ENCODE data around the gene U2AF1L4. TPM values are rescaled to one million over a fixed set of nuclear protein-coding genes. Genes with fewer than 3 reads are reported as not detected.
A peak's percentile ranks its signal among the peaks of the same experiment; 100 is the strongest.

Gene U2AF1L4
- total RNA-seq, 1 donor from 2014 or later: 19.5 TPM

DNA sequence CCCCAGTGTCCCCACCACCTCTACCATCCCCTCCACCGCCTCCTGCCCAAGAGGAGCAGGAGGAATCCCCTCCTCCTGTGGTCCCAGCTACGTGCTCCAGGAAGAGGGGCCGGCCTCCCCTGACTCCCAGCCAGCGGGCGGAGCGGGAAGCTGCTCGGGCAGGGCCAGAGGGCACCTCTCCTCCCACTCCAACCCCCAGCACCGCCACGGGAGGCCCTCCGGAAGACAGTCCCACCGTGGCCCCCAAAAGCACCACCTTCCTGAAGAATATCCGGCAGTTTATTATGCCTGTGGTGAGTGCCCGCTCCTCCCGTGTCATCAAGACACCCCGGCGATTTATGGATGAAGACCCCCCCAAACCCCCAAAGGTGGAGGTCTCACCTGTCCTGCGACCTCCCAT is 24.6 kb downstream of the U2AF1L4 start:
- ATAC-seq (no peak), DNase-seq (ENCODE audit: missing footprints) (peak; percentile 14)
- intact Hi-C loops (cut with DNase I): no loop called here

DNA sequence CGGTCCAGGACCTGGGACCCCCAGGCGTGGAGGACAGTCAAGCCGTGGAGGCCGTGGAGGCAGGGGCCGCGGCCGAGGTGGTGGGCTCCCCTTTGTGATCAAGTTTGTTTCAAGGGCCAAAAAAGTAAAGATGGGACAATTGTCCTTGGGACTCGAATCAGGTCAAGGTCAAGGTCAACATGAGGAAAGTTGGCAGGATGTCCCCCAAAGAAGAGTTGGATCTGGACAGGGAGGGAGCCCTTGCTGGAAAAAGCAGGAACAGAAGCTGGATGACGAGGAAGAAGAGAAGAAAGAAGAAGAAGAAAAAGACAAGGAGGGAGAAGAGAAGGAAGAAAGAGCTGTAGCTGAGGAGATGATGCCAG is 25.1 kb downstream of the U2AF1L4 start:
- intact Hi-C loops (cut with DNase I): no loop called here
- DNase-seq (ENCODE audit: missing footprints) (no peak), ATAC-seq (no peak)

GRCh38 chr19:35719402-35720162 is 25.6 kb downstream of the U2AF1L4 start:
- peak; percentile 45 for DNase-seq (ENCODE audit: missing footprints)
- intact Hi-C loops (cut with DNase I): no loop called here
- no peak for ATAC-seq

DNA sequence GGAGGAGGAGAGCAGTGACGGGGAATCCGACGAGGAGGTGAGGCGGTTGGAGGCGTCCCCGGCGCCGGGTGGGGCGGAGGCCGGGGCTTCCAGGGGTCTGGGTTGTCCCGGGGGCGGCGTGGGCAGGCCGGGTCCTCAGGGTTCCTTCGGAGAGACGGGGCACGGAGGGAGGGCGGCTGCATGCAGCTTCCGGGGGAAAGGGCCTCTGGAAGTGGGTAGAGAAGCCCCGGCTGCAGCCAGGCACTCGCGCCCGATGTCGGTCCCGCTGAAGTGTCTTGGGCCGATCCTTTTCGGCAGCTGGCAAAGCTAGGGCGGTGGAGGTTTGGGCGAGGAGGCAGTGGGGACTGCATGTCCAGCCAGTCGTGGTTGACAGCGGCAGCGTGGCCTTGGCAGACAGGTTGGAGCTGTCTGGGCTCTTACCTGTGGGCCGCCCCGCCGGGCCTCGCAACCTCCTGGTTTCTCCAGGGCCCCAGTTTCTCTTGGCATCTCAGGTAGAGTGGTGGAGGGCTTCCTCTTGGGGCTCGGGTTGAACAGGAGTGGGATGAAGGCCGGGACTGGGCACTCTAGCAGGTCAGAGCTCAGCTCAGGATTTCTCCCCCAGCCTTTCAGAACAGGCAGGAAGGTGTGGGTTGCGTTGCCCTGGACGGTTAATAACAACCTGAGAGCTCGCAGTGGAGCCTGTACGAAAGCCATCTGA is 26.7 kb downstream of the U2AF1L4 start:
- DNase-seq (ENCODE audit: missing footprints) (peak; percentile 70), ATAC-seq (no peak)
- intact Hi-C loops (cut with DNase I): no loop called here

- ATAC-seq (peak; percentile 82), DNase-seq (ENCODE audit: missing footprints) (no peak)
- intact Hi-C loops (cut with DNase I): loop anchor here (1.0 kb wide), 4 partner anchors 25 to 213 kb away; partner anchors contain the start of genes PSENEN and U2AF1L4
Observed at GRCh38 chr19:35717665-35718344, 27.4 kb downstream of the U2AF1L4 start, which contains the start of gene KMT2B. Gene KMT2B, plus strand, starts transcription at chr19:35718003. Its CDS starts 16 bp downstream, at chr19:35718019.

GRCh38 chr19:35716801-35717664 is 28.2 kb downstream of the U2AF1L4 start:
- DNase-seq (ENCODE audit: missing footprints): peak; percentile 99
- peak; percentile 96 for ATAC-seq
- intact Hi-C loops (cut with DNase I): loop anchor here (1.0 kb wide), 6 partner anchors 15 to 214 kb away; partner anchors contain the start of genes HSPB6, PSENEN and U2AF1L4

DNA sequence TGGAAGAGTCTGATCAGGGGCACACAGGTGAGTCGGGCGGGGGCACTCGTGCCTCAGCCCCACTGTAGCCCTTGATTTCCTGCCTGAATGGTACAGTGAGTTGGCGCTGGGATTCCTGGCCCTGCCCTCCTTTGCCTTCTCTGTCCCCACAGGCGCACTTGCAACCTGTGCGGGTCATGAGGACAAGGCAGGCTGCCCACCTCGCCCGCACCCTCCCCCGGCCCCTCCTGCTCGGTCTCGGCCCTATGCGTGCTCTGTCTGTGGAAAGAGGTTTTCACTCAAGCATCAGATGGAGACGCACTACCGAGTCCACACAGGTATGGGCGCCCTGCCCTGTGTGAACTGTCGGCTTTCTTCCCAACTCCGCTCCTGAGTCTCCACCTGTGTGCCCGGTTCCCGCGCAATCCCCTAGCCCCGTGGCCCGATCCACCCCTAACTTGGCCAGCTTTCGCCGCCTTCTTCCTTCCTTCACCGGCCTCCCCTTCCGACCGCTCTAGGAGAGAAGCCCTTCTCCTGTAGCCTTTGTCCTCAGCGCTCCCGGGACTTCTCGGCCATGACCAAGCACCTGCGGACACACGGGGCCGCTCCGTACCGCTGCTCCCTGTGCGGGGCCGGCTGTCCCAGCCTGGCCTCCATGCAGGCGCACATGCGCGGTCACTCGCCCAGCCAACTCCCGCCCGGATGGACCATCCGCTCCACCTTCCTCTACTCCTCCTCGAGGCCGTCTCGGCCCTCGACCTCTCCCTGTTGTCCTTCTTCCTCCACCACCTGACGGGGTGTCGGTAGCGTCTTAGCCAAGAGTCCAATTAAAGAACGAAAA is 29.0 kb downstream of the U2AF1L4 start:
- intact Hi-C loops (cut with DNase I): loop anchor here (1.0 kb wide), 2 partner anchors 14 to 41 kb away; partner anchors contain the start of gene HSPB6
- DNase-seq (ENCODE audit: missing footprints) (peak; percentile 88), ATAC-seq (peak; percentile 42)

GRCh38 chr19:35715355-35715809 is 29.8 kb downstream of the U2AF1L4 start:
- ATAC-seq: no peak
- peak; percentile 15 for DNase-seq (ENCODE audit: missing footprints)
- intact Hi-C loops (cut with DNase I): no loop called here

DNA sequence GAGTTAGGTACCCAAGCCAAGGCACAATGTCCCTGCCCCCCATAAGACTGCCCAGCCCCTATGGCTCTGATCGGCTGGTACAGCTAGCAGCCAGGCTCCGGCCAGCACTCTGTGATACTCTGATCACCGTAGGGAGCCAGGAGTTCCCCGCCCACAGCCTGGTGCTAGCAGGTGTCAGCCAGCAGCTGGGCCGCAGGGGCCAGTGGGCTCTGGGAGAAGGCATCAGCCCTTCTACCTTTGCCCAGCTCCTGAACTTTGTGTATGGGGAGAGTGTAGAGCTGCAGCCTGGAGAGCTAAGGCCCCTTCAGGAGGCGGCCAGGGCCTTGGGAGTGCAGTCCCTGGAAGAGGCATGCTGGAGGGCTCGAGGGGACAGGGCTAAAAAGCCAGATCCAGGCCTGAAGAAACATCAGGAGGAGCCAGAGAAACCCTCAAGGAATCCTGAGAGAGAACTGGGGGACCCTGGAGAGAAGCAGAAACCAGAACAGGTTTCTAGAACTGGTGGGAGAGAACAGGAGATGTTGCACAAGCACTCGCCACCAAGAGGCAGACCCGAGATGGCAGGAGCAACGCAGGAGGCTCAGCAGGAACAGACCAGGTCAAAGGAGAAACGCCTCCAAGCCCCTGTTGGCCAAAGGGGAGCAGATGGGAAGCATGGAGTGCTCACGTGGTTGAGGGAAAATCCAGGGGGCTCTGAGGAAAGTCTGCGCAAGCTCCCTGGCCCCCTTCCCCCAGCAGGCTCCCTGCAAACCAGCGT is 30.4 kb downstream of the U2AF1L4 start:
- intact Hi-C loops (cut with DNase I): no loop called here
- ATAC-seq (no peak), DNase-seq (ENCODE audit: missing footprints) (peak; percentile 42)

DNA sequence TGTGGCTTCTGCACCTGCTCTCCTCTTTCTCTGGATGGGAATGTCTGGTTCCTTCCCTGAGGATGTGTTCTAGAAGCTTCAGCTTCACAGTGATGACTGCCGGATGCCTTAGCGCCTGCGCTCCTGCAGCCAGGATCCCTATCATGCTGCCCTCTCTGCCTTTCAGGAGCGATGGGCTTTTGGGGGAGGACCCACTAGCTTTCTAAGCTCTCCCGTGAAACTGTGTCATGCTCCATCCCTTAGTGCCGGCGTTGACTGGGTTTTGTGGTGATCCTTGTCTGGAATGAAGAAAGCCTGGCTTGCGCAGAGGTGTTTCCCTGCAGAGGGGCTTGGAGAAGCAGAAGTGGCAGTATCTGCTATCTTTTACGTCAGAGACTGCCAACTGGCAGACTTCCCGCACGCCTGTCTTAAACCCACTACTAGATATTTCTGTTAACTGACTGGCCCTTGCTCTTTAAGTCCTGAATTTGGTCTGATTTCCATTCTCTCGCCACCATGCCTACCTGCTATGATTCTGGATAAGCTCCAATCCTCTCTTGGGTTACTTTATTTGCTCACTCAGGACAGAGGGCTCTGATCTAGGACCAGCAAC is 31.2 kb downstream of the U2AF1L4 start:
- ATAC-seq (no peak), DNase-seq (ENCODE audit: missing footprints) (peak; percentile 34)
- intact Hi-C loops (cut with DNase I): no loop called here

- ATAC-seq: no peak
- intact Hi-C loops (cut with DNase I): no loop called here
- DNase-seq (ENCODE audit: missing footprints): no peak
Observed at GRCh38 chr19:35713506-35713850, 31.7 kb downstream of the U2AF1L4 start.

- DNase-seq (ENCODE audit: missing footprints): peak; percentile 70
- intact Hi-C loops (cut with DNase I): no loop called here
- ATAC-seq: no peak
Observed at GRCh38 chr19:35712567-35713505, 32.4 kb downstream of the U2AF1L4 start.

DNA sequence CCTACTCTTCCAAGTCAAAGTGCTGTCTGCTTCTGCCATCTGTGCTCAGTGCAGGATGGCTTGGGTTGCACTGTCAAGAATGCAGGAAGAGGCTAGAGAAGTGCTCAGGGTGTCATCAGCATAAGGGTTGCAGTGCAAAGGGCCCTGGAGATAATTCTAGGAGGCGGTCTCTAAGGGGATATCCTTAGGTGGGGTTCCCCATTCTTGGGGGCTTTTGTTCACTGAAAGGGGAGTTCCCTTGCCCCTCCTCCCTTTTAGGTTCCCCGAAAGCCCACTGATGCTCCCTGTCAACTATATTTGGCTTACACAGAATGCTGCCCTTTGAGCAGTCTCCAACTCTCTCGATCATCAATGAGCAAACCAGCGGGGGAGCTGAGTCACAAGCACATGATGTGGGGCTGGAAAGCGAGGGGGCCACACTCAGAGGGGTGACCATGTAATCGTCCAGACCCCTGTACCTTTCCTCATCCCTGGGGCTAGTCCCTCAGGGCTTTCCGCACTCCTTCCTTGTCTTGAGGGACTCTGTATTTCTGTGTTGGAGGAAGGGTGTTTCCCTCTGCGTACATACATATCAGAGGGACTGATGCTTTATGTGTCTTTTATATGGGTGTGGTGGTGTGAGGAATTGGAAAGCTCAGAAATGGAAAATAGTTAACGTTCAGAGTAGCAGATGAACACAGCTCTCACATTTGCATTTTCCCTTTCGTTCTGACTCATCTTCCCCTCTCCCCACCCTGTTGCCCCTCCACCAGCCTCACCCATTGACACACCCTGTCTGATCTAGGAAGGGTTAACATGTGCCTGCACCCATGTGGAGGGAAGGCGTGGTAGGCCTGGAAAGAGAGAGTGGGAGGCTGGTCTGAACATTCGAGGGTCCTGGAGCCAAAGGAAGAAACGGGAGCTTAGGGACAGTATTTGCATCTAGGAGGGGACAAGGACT is 34.2 kb downstream of the U2AF1L4 start:
- no peak for ATAC-seq
- intact Hi-C loops (cut with DNase I): no loop called here
- DNase-seq (ENCODE audit: missing footprints): no peak

DNA sequence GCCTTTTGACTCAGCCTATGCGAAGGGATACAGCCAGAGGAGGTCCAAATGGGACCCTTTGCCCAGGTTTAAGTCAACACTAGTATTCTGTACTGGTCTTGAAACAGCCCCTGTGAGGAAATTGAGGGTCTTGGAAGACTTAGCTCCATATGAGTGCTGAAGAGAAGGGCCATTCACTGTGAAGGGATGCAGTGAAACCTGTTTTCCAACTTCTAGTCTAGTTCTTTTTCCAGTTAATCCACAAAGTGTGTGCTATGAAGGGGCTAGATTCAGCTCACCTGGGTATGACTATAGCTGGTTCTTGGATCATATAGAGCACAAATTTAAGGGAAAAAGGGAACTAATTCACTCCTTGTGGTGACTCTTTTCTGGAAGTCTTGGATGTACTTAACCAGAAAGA is 36.8 kb downstream of the U2AF1L4 start:
- intact Hi-C loops (cut with DNase I): no loop called here
- DNase-seq (ENCODE audit: missing footprints): no peak
- ATAC-seq: no peak

DNA sequence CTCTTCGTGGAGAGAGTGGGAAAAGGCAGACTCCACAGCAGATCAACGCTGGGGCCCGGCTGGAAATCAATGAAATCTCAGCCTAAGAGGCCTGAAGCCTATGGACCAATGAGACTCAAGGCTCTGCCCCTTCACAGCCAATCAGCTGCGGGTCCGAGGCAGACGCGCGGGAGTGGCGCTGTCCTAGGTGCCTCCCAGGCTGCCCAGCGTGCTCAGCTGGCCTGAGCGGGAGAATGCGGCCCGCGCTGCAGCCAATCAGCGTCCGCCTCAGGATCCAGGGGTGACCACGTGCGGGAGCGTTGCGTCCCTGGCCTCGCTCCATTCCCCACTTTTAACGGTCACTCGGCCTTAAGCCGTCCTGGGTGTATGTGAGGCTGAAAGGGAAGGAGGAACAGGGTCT is 41.0 kb downstream of the U2AF1L4 start, which contains the start of gene ZBTB32:
Gene ZBTB32, plus strand, starts transcription at position 341 of the 400 bp plus-strand sequence. CDS start 10,069 bp downstream, outside the sequence.
- intact Hi-C loops (cut with DNase I): no loop called here
- ATAC-seq (no peak), DNase-seq (ENCODE audit: missing footprints) (no peak)

Data from Right ventricle myocardium inferior (tissue), 1 donor.